Suprapubic skin (tissue), 4 donors: ENCODE results near the gene ABCF3. TPM values are rescaled to one million over a fixed set of nuclear protein-coding genes. Genes with fewer than 3 reads are reported as not detected.

Experiments used
- DNase-seq, 2 donors: peaks; one replicate each; pipeline ENCODE4 v3.0.0-alpha.2; 2019; ENCODE audit warnings: low spot score in 2 of 2
- H3K27ac ChIP-seq: fragments of 200-600 bp; sonication (generic); one replicate; pipeline ENCODE4 v1.5.1; 2019
- H3K27me3 ChIP-seq: fragments of 200-600 bp; sonication (generic); one replicate; pipeline ENCODE4 v1.5.1; 2019
- H3K36me3 ChIP-seq: fragments of 200-600 bp; sonication (generic); one replicate; pipeline ENCODE4 v1.5.1; 2019
- H3K4me1 ChIP-seq: fragments of 200-600 bp; sonication (generic); one replicate; pipeline ENCODE4 v1.5.1; 2019
- H3K4me3 ChIP-seq: fragments of 200-600 bp; sonication (generic); one replicate; pipeline ENCODE4 v1.5.1; 2019; ENCODE audit warnings: mild to moderate bottlenecking
- H3K9me3 ChIP-seq: fragments of 200-600 bp; sonication (generic); one replicate; pipeline ENCODE4 v1.5.1; 2019
- EP300 ChIP-seq: sonication (generic); formaldehyde crosslinking; IDR thresholded peaks from one replicate; pipeline ENCODE4 v1.6.1; 2017; ENCODE audit warnings: antibody characterized with exemption
- POLR2A ChIP-seq, 2 donors: fragments of 450-650 bp; IDR thresholded peaks; one replicate each; pipeline ENCODE4 v1.6.1; 2017; ENCODE audit warnings: antibody characterized with exemption in 2 of 2, mild to moderate bottlenecking in 2 of 2, moderate library complexity in 2 of 2
- POLR2AphosphoS5 ChIP-seq, 3 donors: sonication (generic); formaldehyde crosslinking; IDR thresholded peaks; one replicate each; pipeline ENCODE4 v1.6.1; 2017; ENCODE audit warnings: antibody characterized with exemption in 3 of 3
- WGBS: methylation state at CpG from one replicate; pipeline ENCODE4 v1.1.5; 2018; 5-methylcytosine and 5-hydroxymethylcytosine counted together
- total RNA-seq, 4 donors: library from RNA; depleted of rRNA; stranded (reverse); fragments of >200 nt; gene quantifications; one replicate each; pipeline ENCODE4 v1.1.0, GENCODE V29; 2016
- TF ChIP-seq, protein P1 (sequence below), 2 donors: fragments of 200-600 bp in 1 of 2; fragments of 450-650 bp in 1 of 2; sonication (generic) in 1 of 2; IDR thresholded peaks; one replicate each; pipeline ENCODE4 v1.5.1; 2016 to 2019; ENCODE audit warnings: antibody characterized with exemption in 2 of 2, mild to moderate bottlenecking in 1 of 2, moderate library complexity in 1 of 2

ABCF3 gene
- total RNA-seq, 4 donors from 2014 or later = 44.8 to 121 (median 71.1) TPM

DNA sequence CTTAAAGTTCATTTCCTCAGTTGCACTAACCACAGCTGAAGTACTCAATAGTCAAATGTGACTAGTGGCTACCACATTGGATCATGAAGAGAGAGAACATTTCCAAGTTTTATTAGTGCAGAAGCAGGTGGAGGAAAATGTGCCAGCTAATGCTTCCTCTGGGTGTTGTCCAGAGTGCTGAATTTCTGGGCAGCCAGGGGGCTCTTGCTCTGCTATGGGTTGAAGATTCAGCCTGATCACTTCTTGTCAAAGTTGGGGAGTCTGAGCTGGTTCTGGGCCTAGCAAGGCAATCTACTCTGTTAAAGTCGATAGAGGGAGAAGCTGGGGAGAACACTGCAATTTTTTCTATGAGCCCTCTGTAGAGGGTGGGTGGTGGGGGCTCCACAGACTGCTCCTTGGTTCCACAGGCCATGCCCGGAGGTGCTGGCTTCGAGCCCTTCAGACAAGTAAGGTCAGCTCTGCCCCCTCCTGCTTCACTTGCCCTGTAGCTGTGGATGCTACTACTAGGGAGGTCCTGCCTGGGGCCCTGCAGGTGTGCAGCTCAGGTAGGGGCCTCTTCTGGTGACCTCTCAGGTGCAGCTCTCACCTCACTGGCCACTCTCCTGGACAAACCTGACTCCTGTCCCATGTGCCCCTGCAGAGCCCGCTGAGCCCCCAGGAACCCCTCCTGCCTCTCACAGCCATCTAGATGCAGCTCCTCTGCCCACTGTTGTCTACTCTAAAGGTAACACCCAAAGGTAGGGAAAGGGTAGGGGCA is 54.6 kb downstream of the ABCF3 start:
- peaks cover 8% of the 10 kb centered on the region for H3K4me1 ChIP-seq
- H3K27ac ChIP-seq = no peak overlapping the region
- no peaks in the 10 kb centered on the region for H3K9me3 ChIP-seq
- H3K36me3 ChIP-seq = peaks cover 36% of the 10 kb centered on the region
- no peak for TF ChIP-seq POLR2A (IDR thresholded peaks at IDR 0.05)
- TF ChIP-seq, protein P1, sequence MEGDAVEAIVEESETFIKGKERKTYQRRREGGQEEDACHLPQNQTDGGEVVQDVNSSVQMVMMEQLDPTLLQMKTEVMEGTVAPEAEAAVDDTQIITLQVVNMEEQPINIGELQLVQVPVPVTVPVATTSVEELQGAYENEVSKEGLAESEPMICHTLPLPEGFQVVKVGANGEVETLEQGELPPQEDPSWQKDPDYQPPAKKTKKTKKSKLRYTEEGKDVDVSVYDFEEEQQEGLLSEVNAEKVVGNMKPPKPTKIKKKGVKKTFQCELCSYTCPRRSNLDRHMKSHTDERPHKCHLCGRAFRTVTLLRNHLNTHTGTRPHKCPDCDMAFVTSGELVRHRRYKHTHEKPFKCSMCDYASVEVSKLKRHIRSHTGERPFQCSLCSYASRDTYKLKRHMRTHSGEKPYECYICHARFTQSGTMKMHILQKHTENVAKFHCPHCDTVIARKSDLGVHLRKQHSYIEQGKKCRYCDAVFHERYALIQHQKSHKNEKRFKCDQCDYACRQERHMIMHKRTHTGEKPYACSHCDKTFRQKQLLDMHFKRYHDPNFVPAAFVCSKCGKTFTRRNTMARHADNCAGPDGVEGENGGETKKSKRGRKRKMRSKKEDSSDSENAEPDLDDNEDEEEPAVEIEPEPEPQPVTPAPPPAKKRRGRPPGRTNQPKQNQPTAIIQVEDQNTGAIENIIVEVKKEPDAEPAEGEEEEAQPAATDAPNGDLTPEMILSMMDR (IDR thresholded peaks at IDR 0.05) = no peak
- no peak for TF ChIP-seq POLR2AphosphoS5 (IDR thresholded peaks at IDR 0.05)
- no peak for TF ChIP-seq EP300
- no peak for DNase-seq
- WGBS = 78% methylated on average over 4 of the region's 4 CpGs
- no peaks in the 10 kb centered on the region for H3K27me3 ChIP-seq
- no peak overlapping the region for H3K4me3 ChIP-seq

DNA sequence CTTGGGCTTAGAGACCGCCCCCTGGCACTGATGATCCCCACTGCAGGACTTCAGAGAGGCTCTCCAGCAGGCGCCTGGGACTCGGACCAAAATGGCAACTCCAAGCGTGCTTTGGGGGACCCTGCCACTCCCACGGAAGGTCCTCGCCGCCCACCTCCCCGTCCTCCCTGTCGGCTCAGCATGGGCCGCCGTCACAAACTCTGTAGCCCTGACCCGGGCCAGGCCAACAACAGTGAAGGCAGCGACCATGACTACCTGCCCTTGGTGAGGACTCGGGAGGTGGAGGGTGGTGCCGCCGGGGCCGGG is 55.1 kb downstream of the ABCF3 start:
- TF ChIP-seq POLR2AphosphoS5 (IDR thresholded peaks at IDR 0.05) (no peak), EP300 (no peak), POLR2A (IDR thresholded peaks at IDR 0.05) (no peak)
- TF ChIP-seq, protein P1 (IDR thresholded peaks at IDR 0.05) = no peak
- Histone ChIP-seq H3K4me1 (peaks cover 8% of the 10 kb centered on the region), H3K27me3 (no peaks in the 10 kb centered on the region), H3K9me3 (no peaks in the 10 kb centered on the region), H3K27ac (no peak overlapping the region), H3K4me3 (no peak overlapping the region), H3K36me3 (peaks cover 38% of the 10 kb centered on the region)
- 36% methylated on average over 14 of the region's 17 CpGs for WGBS
- no peak for DNase-seq

DNA sequence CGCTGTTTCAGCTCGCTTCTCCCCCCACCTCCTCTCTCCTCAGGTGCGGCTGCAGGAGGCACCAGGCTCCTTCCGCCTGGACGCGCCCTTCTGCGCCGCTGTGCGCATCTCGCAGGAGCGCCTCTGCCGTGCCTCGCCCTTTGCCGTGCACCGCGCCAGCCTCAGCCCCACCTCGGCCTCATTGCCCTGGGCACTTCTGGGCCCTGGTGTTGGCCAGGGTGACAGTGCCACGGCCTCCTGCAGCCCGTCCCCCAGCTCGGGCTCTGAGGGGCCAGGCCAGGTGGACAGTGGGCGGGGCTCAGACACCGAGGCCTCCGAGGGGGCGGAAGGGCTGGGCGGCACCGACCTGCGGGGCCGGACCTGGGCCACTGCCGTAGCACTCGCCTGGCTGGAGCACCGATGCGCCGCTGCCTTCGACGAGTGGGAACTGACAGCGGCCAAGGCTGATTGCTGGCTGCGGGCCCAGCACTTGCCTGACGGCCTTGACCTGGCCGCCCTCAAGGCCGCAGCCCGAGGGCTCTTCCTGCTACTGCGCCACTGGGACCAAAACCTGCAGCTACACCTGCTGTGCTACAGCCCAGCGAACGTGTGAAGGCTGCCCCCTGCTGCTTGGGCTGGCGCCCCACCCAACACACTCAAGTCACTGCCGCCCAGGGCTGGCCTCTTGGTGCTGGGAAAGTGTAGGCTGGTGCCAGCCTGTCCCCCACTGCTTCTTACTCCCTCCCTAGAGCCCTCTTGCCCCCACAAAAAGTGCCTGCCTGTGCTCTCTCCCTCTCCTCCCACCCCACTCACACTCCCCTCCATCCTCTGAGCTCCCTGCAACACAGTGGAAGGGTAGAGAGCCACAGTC is 55.7 kb downstream of the ABCF3 start:
- H3K36me3 ChIP-seq = peaks cover 38% of the 10 kb centered on the region
- 37% methylated on average over 13 of the region's 46 CpGs for WGBS
- H3K4me1 ChIP-seq = peaks cover 8% of the 10 kb centered on the region
- peak overlapping the region; percentile 22 for H3K4me3 ChIP-seq
- no peak for TF ChIP-seq POLR2A (IDR thresholded peaks at IDR 0.05)
- TF ChIP-seq POLR2AphosphoS5 (IDR thresholded peaks at IDR 0.05) = no peak
- TF ChIP-seq, protein P1 (IDR thresholded peaks at IDR 0.05) = peak in 1 of 2 donors; percentile 35
- no peaks in the 10 kb centered on the region for H3K9me3 ChIP-seq
- no peaks in the 10 kb centered on the region for H3K27me3 ChIP-seq
- no peak overlapping the region for H3K27ac ChIP-seq
- no peak for DNase-seq

DNA sequence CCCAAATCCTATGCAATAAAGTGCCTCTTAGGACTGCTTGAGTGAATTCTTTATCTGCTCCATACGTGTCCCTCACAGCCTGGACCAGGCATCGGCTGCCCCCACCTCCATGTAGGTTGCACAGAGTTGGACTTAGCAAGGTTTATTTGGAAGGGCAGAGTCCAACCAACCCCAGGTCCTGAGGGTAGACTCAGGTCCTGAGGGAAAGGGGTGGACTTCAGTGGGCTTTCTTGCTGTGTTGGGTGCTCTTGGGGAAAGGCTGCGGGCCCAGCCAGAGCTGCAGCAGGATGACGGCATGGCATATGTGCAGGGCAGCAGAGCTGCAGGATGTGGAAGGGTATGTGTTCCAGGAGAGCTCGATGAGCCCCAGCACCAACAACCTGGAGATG is 56.3 kb downstream of the ABCF3 start:
- TF ChIP-seq, protein P1 (IDR thresholded peaks at IDR 0.05) = no peak
- TF ChIP-seq POLR2AphosphoS5 (IDR thresholded peaks at IDR 0.05) (no peak), EP300 (no peak), POLR2A (IDR thresholded peaks at IDR 0.05) (no peak)
- H3K36me3 ChIP-seq = peaks cover 38% of the 10 kb centered on the region
- H3K4me1 ChIP-seq = peaks cover 9% of the 10 kb centered on the region
- H3K9me3 ChIP-seq = no peaks in the 10 kb centered on the region
- no peak overlapping the region for H3K4me3 ChIP-seq
- H3K27me3 ChIP-seq = no peaks in the 10 kb centered on the region
- DNase-seq = no peak
- no peak overlapping the region for H3K27ac ChIP-seq
- 80% methylated on average over 4 of the region's 5 CpGs for WGBS

Other genes with a start within 250 kb of the ABCF3 start
- 10 to 100 TPM; 10.5 to 18.3 (median 13.8) TPM for gene ABCC5, start 168.3 kb upstream of the ABCF3 start, total RNA-seq
- not detected for gene HTR3D, start 154.5 kb upstream of the ABCF3 start, total RNA-seq
- gene HTR3C, start 133.2 kb upstream of the ABCF3 start, total RNA-seq = not detected
- 1 to 10 TPM in 1 of 4 donors, not detected in 3; 1.1 TPM for gene HTR3E, start 89.1 kb upstream of the ABCF3 start, total RNA-seq
- 10 to 100 TPM; 34.6 to 70.9 (median 46.2) TPM for gene EIF2B5, start 50.8 kb upstream of the ABCF3 start, total RNA-seq
- gene DVL3, start 30.8 kb upstream of the ABCF3 start, total RNA-seq = 10 to 100 TPM; 53.6 to 72.7 (median 56.1) TPM
- 100 to 1,000 TPM; 112 to 137 (median 121) TPM for gene AP2M1, start 11.3 kb upstream of the ABCF3 start, total RNA-seq
- gene VWA5B2, start 43.4 kb downstream of the ABCF3 start, total RNA-seq = under 1 TPM in 1 of 4 donors, not detected in 3; 0.24 TPM
- gene ALG3, start 62.8 kb downstream of the ABCF3 start, total RNA-seq = 10 to 100 TPM; 36.6 to 63.0 (median 59.2) TPM
- gene EEF1AKMT4, start 63.5 kb downstream of the ABCF3 start, total RNA-seq = 10 to 100 TPM in 2 of 4 donors, 1 to 10 TPM in 2; 4.3 to 11.8 (median 10.0) TPM
- gene CAMK2N2, start 75.4 kb downstream of the ABCF3 start, total RNA-seq = not detected
- gene ECE2, start 89.8 kb downstream of the ABCF3 start, total RNA-seq = not detected
- 100 to 1,000 TPM; 118 to 221 (median 197) TPM for gene PSMD2, start 113.0 kb downstream of the ABCF3 start, total RNA-seq
- gene EIF4G1, start 128.4 kb downstream of the ABCF3 start, total RNA-seq = 100 to 1,000 TPM; 382 to 463 (median 418) TPM
- gene FAM131A, start 151.4 kb downstream of the ABCF3 start, total RNA-seq = 10 to 100 TPM; 54.4 to 77.9 (median 65.3) TPM
- gene CLCN2, start 175.4 kb downstream of the ABCF3 start, total RNA-seq = 1 to 10 TPM; 2.1 to 7.9 (median 3.5) TPM
- 100 to 1,000 TPM in 1 of 4 donors, 10 to 100 TPM in 3; 42.4 to 116 (median 66.2) TPM for gene POLR2H, start 175.5 kb downstream of the ABCF3 start, total RNA-seq
- gene THPO, start 192.0 kb downstream of the ABCF3 start, total RNA-seq = under 1 TPM in 1 of 4 donors, not detected in 3; 0.93 TPM
- gene CHRD, start 193.9 kb downstream of the ABCF3 start, total RNA-seq = 10 to 100 TPM in 1 of 4 donors, 1 to 10 TPM in 3; 1.1 to 10.1 (median 4.2) TPM